Peyer's patch (tissue), 4 donors: ENCODE data around the gene TMPRSS11B.

ENCODE experiments used
- POLR2A ChIP-seq, 2 donors: fragments of 450-650 bp; IDR thresholded peaks; one replicate each; pipeline ENCODE4 v1.5.1; 2017; ENCODE audit warnings: antibody characterized with exemption in 2 of 2, mild to moderate bottlenecking in 2 of 2, moderate library complexity in 2 of 2
- TF ChIP-seq, protein P1 (sequence below), 6 experiments: fragments of 450-650 bp in 4 of 6; fragments of 200-600 bp in 2 of 6; sonication (generic) in 1 of 6; IDR thresholded peaks; one replicate each; pipeline ENCODE4 v1.5.1; 2017 to 2019; ENCODE audit warnings: antibody characterized with exemption in 6 of 6, mild to moderate bottlenecking in 3 of 6, moderate library complexity in 1 of 6

DNA sequence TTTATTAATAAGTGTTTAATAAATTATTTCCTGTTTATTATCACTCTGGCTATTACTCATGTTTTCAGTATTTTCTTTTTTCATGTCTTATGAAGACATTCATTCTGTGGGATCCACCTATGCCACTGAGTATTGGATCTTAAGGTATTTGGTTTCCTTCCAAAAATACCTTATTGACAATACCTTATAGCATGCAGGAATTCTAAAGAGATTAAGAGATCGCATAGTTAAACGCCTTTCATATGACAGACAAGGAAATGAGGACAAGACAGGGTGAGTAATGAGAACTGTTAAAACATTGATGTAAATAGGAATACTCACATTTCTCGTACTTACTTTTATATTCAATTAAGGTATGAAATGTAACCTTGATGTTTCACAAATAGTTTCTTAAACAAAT lies 38.2 kb upstream of the TMPRSS11B start:
- TF ChIP-seq, protein P1, sequence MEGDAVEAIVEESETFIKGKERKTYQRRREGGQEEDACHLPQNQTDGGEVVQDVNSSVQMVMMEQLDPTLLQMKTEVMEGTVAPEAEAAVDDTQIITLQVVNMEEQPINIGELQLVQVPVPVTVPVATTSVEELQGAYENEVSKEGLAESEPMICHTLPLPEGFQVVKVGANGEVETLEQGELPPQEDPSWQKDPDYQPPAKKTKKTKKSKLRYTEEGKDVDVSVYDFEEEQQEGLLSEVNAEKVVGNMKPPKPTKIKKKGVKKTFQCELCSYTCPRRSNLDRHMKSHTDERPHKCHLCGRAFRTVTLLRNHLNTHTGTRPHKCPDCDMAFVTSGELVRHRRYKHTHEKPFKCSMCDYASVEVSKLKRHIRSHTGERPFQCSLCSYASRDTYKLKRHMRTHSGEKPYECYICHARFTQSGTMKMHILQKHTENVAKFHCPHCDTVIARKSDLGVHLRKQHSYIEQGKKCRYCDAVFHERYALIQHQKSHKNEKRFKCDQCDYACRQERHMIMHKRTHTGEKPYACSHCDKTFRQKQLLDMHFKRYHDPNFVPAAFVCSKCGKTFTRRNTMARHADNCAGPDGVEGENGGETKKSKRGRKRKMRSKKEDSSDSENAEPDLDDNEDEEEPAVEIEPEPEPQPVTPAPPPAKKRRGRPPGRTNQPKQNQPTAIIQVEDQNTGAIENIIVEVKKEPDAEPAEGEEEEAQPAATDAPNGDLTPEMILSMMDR (IDR thresholded peaks at IDR 0.05), result no peak
- no peak for TF ChIP-seq POLR2A (IDR thresholded peaks at IDR 0.05)
